GM12875 (cell line): ENCODE measurements around the gene ZBED1.

Source experiments
- H3K4me3 ChIP-seq: one replicate; pipeline ENCODE4 v1.5.1; 2011; ENCODE audit warnings: low read depth, low read length, control low read depth
- CTCF ChIP-seq: IDR thresholded peaks from 2 replicates; pipeline ENCODE4 v1.5.1; 2011; ENCODE audit warnings: low read depth, mild to moderate bottlenecking, control low read depth, inconsistent platforms, low read length, moderate library complexity, borderline replicate concordance; ENCODE audit not compliant: insufficient read depth

ZBED1 gene

GRCh38 chrX:2442694-2443093 lies 58.1 kb downstream of the ZBED1 start:
- TF ChIP-seq CTCF, result no peak

GRCh38 chrX:2441466-2441865 lies 59.3 kb downstream of the ZBED1 start:
- H3K4me3 ChIP-seq, result no peak overlapping the region
- no peak for TF ChIP-seq CTCF

More at GRCh38 chrX:2442694-2443093, 58.1 kb downstream of the ZBED1 start:
- no peak overlapping the region for H3K4me3 ChIP-seq

GRCh38 chrX:2439613-2440012 lies 61.2 kb downstream of the ZBED1 start:
- no peak for TF ChIP-seq CTCF
- H3K4me3 ChIP-seq, result no peak overlapping the region
